HepG2 (cell line): Measurements from ENCODE around the gene PLCL1.

ENCODE experiments used
- ARID4A ChIP-seq: sonication (generic); formaldehyde crosslinking; IDR thresholded peaks from 2 replicates; pipeline ENCODE4 v1.5.0; 2020; ENCODE audit warnings: mild to moderate bottlenecking, missing genetic modification reagents, borderline replicate concordance
- BRCA1 ChIP-seq: sonication (generic); formaldehyde crosslinking; IDR thresholded peaks from 2 replicates; pipeline ENCODE4 v1.4.0; 2020; ENCODE audit warnings: missing genetic modification reagents
- CTCF ChIP-seq: sonication (generic); formaldehyde crosslinking; IDR thresholded peaks from 2 replicates; pipeline ENCODE4 v1.5.0; 2020; ENCODE audit warnings: mild to moderate bottlenecking, missing genetic modification reagents, moderate library complexity
- GPN1 ChIP-seq: sonication (generic); formaldehyde crosslinking; IDR thresholded peaks from 2 replicates; pipeline ENCODE4 v1.5.1; 2020; ENCODE audit warnings: missing genetic modification reagents, borderline replicate concordance
- IKZF4 ChIP-seq: sonication (generic); formaldehyde crosslinking; IDR thresholded peaks from 2 replicates; pipeline ENCODE4 v1.5.1; 2020; ENCODE audit warnings: borderline replicate concordance, mild to moderate bottlenecking, low read depth, missing genetic modification reagents; ENCODE audit errors: not compliant biosample characterization
- IRF2 ChIP-seq: IDR thresholded peaks from 2 replicates; pipeline ENCODE4 v1.6.1; 2018; ENCODE audit warnings: missing genetic modification reagents, missing compliant biosample characterization
- JUN ChIP-seq: sonication (generic); formaldehyde crosslinking; IDR thresholded peaks from 2 replicates; pipeline ENCODE4 v1.4.0; 2020; ENCODE audit warnings: mild to moderate bottlenecking, missing genetic modification reagents
- MXI1 ChIP-seq: IDR thresholded peaks from 3 replicates; pipeline ENCODE4 v1.6.1; 2012; ENCODE audit warnings: low read depth, low read length, inconsistent platforms, borderline replicate concordance
- POLR2AphosphoS2 ChIP-seq: IDR thresholded peaks from 2 replicates; pipeline ENCODE4 v1.6.1; 2011; ENCODE audit warnings: low read depth, low read length, improper control_type of control experiment
- ZNF24 ChIP-seq: fragments of 450-650 bp; IDR thresholded peaks from 2 replicates; pipeline ENCODE4 v1.6.1; 2017; ENCODE audit warnings: antibody characterized with exemption, mild to moderate bottlenecking
- ZNF503 ChIP-seq: sonication (generic); formaldehyde crosslinking; IDR thresholded peaks from 2 replicates; pipeline ENCODE4 v1.4.0; 2020; ENCODE audit warnings: missing genetic modification reagents
- ZNF737 ChIP-seq: sonication (generic); formaldehyde crosslinking; IDR thresholded peaks from 2 replicates; pipeline ENCODE4 v1.5.0; 2020; ENCODE audit warnings: missing genetic modification reagents, mild to moderate bottlenecking, borderline replicate concordance
- ZSCAN20 ChIP-seq: sonication (generic); formaldehyde crosslinking; IDR thresholded peaks from 2 replicates; pipeline ENCODE4 v1.4.0; 2020; ENCODE audit warnings: missing genetic modification reagents, mild to moderate bottlenecking, borderline replicate concordance
- ZSCAN22 ChIP-seq: sonication (generic); formaldehyde crosslinking; IDR thresholded peaks from 2 replicates; pipeline ENCODE4 v1.4.0; 2020; ENCODE audit warnings: mild to moderate bottlenecking, missing genetic modification reagents

GRCh38 chr2:197846777-197847176 lies 42.4 kb downstream of the PLCL1 start:
- no peak for TF ChIP-seq ZNF24
- TF ChIP-seq ZSCAN22 (CRISPR knock-in tag) = no peak
- no peak for TF ChIP-seq IRF2 (CRISPR knock-in tag)
- no peak for TF ChIP-seq IKZF4 (CRISPR knock-in tag)
- no peak for TF ChIP-seq ARID4A (CRISPR knock-in tag)
- TF ChIP-seq BRCA1 = no peak
- no peak for TF ChIP-seq POLR2AphosphoS2
- no peak for TF ChIP-seq GPN1 (CRISPR knock-in tag)
- no peak for TF ChIP-seq ZNF737
- no peak for TF ChIP-seq CTCF (CRISPR knock-in tag)
- no peak for TF ChIP-seq MXI1
- no peak for TF ChIP-seq ZSCAN20 (CRISPR knock-in tag)
- TF ChIP-seq JUN = no peak
- TF ChIP-seq ZNF503 (CRISPR knock-in tag) = no peak
